ENCODE measurements around the gene USP49. TPM values are rescaled to one million over a fixed set of nuclear protein-coding genes. Genes with fewer than 3 reads are reported as not detected.

USP49 gene
- total and polyA plus RNA-seq, 7 experiments from 2014 or later, result 0.44 to 6.0 (median 2.4) TPM

DNA sequence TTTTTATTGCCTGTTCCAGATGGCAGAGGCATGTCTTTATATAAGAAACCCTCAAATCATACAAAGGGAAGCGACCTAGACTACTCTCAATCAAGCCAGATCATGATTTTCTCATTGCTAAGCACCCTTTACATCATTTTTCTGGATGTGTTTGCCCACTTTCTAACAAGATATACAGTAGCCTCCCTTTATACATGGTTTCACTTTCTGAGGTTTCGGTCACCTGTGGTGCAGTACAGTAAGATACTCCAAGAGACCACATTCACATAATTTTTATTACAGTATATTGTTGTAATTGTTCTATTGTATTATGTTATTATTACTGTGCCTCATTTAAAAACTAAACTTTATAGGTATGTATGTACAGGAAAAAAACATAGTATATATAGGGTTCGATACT is 84.1 kb downstream of the USP49 start:
- H3K9me3 Mint-ChIP-seq, result no peaks in the 10 kb centered on the region
- Histone ChIP-seq H3K36me3 (ENCODE audit: control insufficient read depth in 2 of 3, insufficient read depth in 3 of 3, low read length in 3 of 3) (no peaks in the 10 kb centered on the region), H3K9me3 (ENCODE audit: control insufficient read depth in 2 of 3, low read length in 3 of 3) (no peaks in the 10 kb centered on the region), H3K4me3 (ENCODE audit: low read length) (no peak overlapping the region), H3K27ac (ENCODE audit: low read depth, low read length) (no peak overlapping the region), H3K4me1 (ENCODE audit: control insufficient read depth in 2 of 2, insufficient read depth in 2 of 2, low read length in 2 of 2) (no peaks in the 10 kb centered on the region), H3K27me3 (ENCODE audit: control insufficient read depth in 2 of 2, insufficient read depth in 2 of 2, low read length in 2 of 2) (no peaks in the 10 kb centered on the region)
- CTCF ChIA-PET, result no interaction called here
- no peak overlapping the region for H3K4me3 Mint-ChIP-seq
- intact Hi-C loops (cut with micrococcal nuclease), result no loop called here
- DNase-seq, result no peak
- H3K27me3 Mint-ChIP-seq, result no peaks in the 10 kb centered on the region
- no peak for ATAC-seq
- peaks cover 0 to 4% (median 0%) of the 10 kb centered on the region in 5 donors for H3K36me3 Mint-ChIP-seq
- POLR2A ChIA-PET, result no interaction called here
- peaks cover 0 to 3% (median 0%) of the 10 kb centered on the region in 7 donors for H3K4me1 Mint-ChIP-seq
- no peak overlapping the region for H3K27ac Mint-ChIP-seq

DNA sequence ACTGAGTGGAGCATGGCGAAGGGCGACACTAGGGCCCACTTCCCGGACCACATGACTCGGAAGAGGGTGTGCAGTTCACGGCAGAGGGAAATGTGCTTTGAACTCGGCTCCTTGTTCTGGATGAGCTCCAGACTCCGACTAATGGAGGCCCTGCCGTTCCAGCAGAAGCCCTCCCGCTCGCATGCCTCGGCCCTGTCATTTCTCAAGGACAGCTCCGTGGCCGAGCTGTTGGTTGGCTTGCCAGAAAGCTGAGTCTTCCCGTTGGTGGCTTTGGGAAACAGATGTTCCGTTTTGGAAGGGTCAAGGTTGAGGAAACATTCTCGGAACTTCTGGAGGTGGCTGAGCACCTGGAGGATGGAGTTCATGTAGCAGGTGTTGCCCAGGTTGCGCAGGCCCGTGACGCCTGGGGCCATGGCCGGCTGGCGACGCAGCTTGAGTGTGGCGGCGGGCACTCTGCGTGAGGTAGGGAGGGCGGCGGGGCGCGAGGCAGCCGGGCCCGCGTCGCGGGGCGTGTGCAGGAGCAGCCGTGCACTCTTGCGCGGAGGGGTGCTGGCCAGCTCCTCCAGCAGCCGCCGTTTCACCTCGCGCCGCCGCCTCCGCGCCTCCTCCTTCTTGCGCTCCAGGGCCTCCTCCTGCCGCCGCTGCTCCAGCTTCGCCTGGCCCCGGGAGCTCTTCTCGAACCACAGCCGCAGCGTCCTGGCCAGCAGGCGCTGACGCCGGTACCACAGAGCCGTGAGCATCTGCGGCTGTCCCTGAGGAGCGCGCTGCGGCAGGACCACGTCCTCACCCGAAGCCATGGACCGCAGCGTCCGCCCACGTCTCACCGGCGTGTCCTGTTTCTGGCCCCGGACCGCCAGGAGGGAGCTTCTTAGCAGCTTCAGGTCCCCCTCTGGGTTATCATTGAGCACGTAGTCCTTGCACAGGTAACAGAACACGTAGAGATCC is 89.1 kb downstream of the USP49 start:
- Histone ChIP-seq H3K4me3 (ENCODE audit: low read length) (no peak overlapping the region), H3K27me3 (ENCODE audit: control insufficient read depth in 2 of 2, insufficient read depth in 2 of 2, low read length in 2 of 2) (no peaks in the 10 kb centered on the region), H3K27ac (ENCODE audit: low read depth, low read length) (no peak overlapping the region), H3K36me3 (ENCODE audit: control insufficient read depth in 2 of 3, insufficient read depth in 3 of 3, low read length in 3 of 3) (no peaks in the 10 kb centered on the region), H3K9me3 (ENCODE audit: control insufficient read depth in 2 of 3, low read length in 3 of 3) (no peaks in the 10 kb centered on the region), H3K4me1 (ENCODE audit: control insufficient read depth in 2 of 2, insufficient read depth in 2 of 2, low read length in 2 of 2) (no peaks in the 10 kb centered on the region)
- H3K9me3 Mint-ChIP-seq, result no peaks in the 10 kb centered on the region
- ChIA-PET CTCF (no interaction called here), POLR2A (no interaction called here)
- intact Hi-C loops (cut with micrococcal nuclease), result no loop called here
- H3K4me3 Mint-ChIP-seq, result no peak overlapping the region
- no peak for ATAC-seq
- no peak for DNase-seq
- peaks cover 0 to 4% (median 0%) of the 10 kb centered on the region in 7 donors for H3K4me1 Mint-ChIP-seq
- peaks cover 0 to 4% (median 0%) of the 10 kb centered on the region in 5 donors for H3K36me3 Mint-ChIP-seq
- H3K27ac Mint-ChIP-seq, result no peak overlapping the region
- H3K27me3 Mint-ChIP-seq, result no peaks in the 10 kb centered on the region

DNA sequence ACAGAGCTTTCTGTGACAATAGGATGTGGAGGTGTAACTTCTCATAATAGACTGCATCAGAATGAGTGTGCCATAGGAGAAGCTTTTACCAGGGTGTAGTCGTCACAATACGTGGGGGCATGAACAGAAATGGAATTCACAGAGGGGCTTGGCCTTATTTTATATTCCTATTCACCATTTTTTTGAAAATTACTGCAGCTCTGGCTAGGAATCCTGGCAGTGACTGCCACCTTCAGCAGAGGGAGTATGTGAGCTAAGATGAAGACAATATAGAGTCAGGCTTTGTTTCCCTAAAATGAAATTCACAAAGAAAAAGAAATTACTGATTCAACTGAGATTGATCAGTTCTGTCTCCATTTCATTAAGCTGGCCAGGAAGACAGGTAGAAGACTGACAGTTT is 93.8 kb downstream of the USP49 start:
- H3K4me3 ChIP-seq (ENCODE audit: low read length), result no peak overlapping the region
- ATAC-seq, result no peak
- Mint-ChIP-seq H3K27me3 (no peaks in the 10 kb centered on the region), H3K4me3 (no peak overlapping the region), H3K9me3 (peaks cover 0 to 2% (median 0%) of the 10 kb centered on the region in 11 donors), H3K27ac (no peak overlapping the region), H3K4me1 (peaks cover 0 to 4% (median 0%) of the 10 kb centered on the region in 7 donors), H3K36me3 (peaks cover 0 to 5% (median 0%) of the 10 kb centered on the region in 5 donors)
- H3K27me3 ChIP-seq (ENCODE audit: control insufficient read depth in 2 of 2, insufficient read depth in 2 of 2, low read length in 2 of 2), result no peaks in the 10 kb centered on the region
- no peak overlapping the region for H3K27ac ChIP-seq (ENCODE audit: low read depth, low read length)
- POLR2A ChIA-PET, result interaction anchor here (0.5 to 0.7 kb wide), 2 partner anchors 9 to 416 kb away, joined by 3 read pairs; partner anchors contain the start of gene MRPS10
- H3K9me3 ChIP-seq (ENCODE audit: control insufficient read depth in 2 of 3, low read length in 3 of 3), result no peaks in the 10 kb centered on the region
- CTCF ChIA-PET, result interaction anchor here (0.9 to 1.6 kb wide), 4 partner anchors 14 to 368 kb away, joined by 3 to 4 read pairs (median 3); partner anchors contain the start of gene TOMM6
- peaks cover 0 to 9% (median 0%) of the 10 kb centered on the region in 3 experiments for H3K36me3 ChIP-seq (ENCODE audit: control insufficient read depth in 2 of 3, insufficient read depth in 3 of 3, low read length in 3 of 3)
- no peak for DNase-seq
- H3K4me1 ChIP-seq (ENCODE audit: control insufficient read depth in 2 of 2, insufficient read depth in 2 of 2, low read length in 2 of 2), result no peaks in the 10 kb centered on the region
- intact Hi-C loops (cut with micrococcal nuclease), result loop anchor here (1.0 to 5.0 kb wide), 3 partner anchors 243 to 366 kb away; no protein-coding TSS in a partner anchor

DNA sequence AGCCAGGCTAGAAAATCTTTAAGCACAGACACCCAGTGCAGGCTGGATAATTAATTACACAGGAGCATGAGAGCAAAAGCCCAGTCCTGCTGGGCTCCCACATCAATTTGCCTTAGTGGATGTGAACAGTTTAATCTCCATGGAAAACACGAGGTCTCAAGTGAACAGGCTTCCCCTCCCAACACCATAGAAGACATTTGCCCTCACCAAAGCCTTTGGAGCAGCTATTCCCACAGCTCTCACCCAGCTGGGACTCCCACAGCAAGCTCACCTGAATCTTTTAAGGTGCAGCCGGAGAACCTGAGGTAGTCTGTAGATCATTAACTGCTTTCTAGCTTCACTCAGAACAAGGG is 95.6 kb downstream of the USP49 start:
- H3K36me3 Mint-ChIP-seq, result peaks cover 0 to 10% (median 0%) of the 10 kb centered on the region in 5 donors

GRCh38 chr6:41798901-41799558 is 96.1 kb downstream of the USP49 start:
- ChIA-PET POLR2A (interaction anchor here (2.1 kb wide), 1 partner anchor 12 kb away, joined by 8 read pairs; the partner anchor contains the start of gene TOMM6), CTCF (no interaction called here)
- H3K9me3 ChIP-seq (ENCODE audit: control insufficient read depth in 2 of 3, low read length in 3 of 3), result no peaks in the 10 kb centered on the region
- ATAC-seq (no peak), DNase-seq (no peak)
- no peak overlapping the region for H3K27ac ChIP-seq (ENCODE audit: low read depth, low read length)
- H3K4me3 Mint-ChIP-seq, result no peak overlapping the region
- no peaks in the 10 kb centered on the region for H3K4me1 ChIP-seq (ENCODE audit: control insufficient read depth in 2 of 2, insufficient read depth in 2 of 2, low read length in 2 of 2)
- intact Hi-C loops (cut with micrococcal nuclease), result no loop called here
- peaks cover 0 to 6% (median 0%) of the 10 kb centered on the region in 7 donors for H3K4me1 Mint-ChIP-seq
- H3K9me3 Mint-ChIP-seq, result peaks cover 0 to 2% (median 0%) of the 10 kb centered on the region in 11 donors
- no peak overlapping the region for H3K4me3 ChIP-seq (ENCODE audit: low read length)
- no peak overlapping the region for H3K27ac Mint-ChIP-seq
- no peaks in the 10 kb centered on the region for H3K27me3 ChIP-seq (ENCODE audit: control insufficient read depth in 2 of 2, insufficient read depth in 2 of 2, low read length in 2 of 2)
- no peaks in the 10 kb centered on the region for H3K27me3 Mint-ChIP-seq
- peaks cover 0 to 10% (median 0%) of the 10 kb centered on the region in 5 donors for H3K36me3 Mint-ChIP-seq
- peaks cover 0 to 13% (median 0%) of the 10 kb centered on the region in 3 experiments for H3K36me3 ChIP-seq (ENCODE audit: control insufficient read depth in 2 of 3, insufficient read depth in 3 of 3, low read length in 3 of 3)

More for the DNA sequence above, 95.6 kb downstream of the USP49 start:
- Histone ChIP-seq H3K27me3 (ENCODE audit: control insufficient read depth in 2 of 2, insufficient read depth in 2 of 2, low read length in 2 of 2) (no peaks in the 10 kb centered on the region), H3K4me3 (ENCODE audit: low read length) (no peak overlapping the region), H3K9me3 (ENCODE audit: control insufficient read depth in 2 of 3, low read length in 3 of 3) (no peaks in the 10 kb centered on the region), H3K36me3 (ENCODE audit: control insufficient read depth in 2 of 3, insufficient read depth in 3 of 3, low read length in 3 of 3) (peaks cover 0 to 13% (median 0%) of the 10 kb centered on the region in 3 experiments), H3K27ac (ENCODE audit: low read depth, low read length) (no peak overlapping the region), H3K4me1 (ENCODE audit: control insufficient read depth in 2 of 2, insufficient read depth in 2 of 2, low read length in 2 of 2) (no peaks in the 10 kb centered on the region)
- peaks cover 0 to 2% (median 0%) of the 10 kb centered on the region in 11 donors for H3K9me3 Mint-ChIP-seq
- ChIA-PET CTCF (no interaction called here), POLR2A (interaction anchor here (2.1 kb wide), 1 partner anchor 12 kb away, joined by 8 read pairs; the partner anchor contains the start of gene TOMM6)
- H3K27me3 Mint-ChIP-seq, result no peaks in the 10 kb centered on the region
- intact Hi-C loops (cut with micrococcal nuclease), result no loop called here
- H3K27ac Mint-ChIP-seq, result no peak overlapping the region
- DNase-seq, result no peak
- no peak for ATAC-seq
- peaks cover 0 to 6% (median 0%) of the 10 kb centered on the region in 7 donors for H3K4me1 Mint-ChIP-seq
- H3K4me3 Mint-ChIP-seq, result no peak overlapping the region

- intact Hi-C loops (cut with micrococcal nuclease), result no loop called here
- H3K9me3 ChIP-seq (ENCODE audit: control insufficient read depth in 2 of 3, low read length in 3 of 3), result no peaks in the 10 kb centered on the region
- no peak overlapping the region for H3K27ac ChIP-seq (ENCODE audit: low read depth, low read length)
- POLR2A ChIA-PET, result interaction anchor here (1.2 kb wide), 1 partner anchor 9 kb away, joined by 5 read pairs; the partner anchor contains the start of gene TOMM6
- no peak overlapping the region for H3K4me3 ChIP-seq (ENCODE audit: low read length)
- DNase-seq (no peak), ATAC-seq (no peak)
- Mint-ChIP-seq H3K4me1 (peaks cover 0 to 4% (median 0%) of the 10 kb centered on the region in 7 donors), H3K36me3 (peaks cover 0 to 22% (median 3%) of the 10 kb centered on the region in 5 donors), H3K9me3 (peaks cover 0 to 2% (median 0%) of the 10 kb centered on the region in 11 donors), H3K4me3 (no peak overlapping the region), H3K27me3 (no peaks in the 10 kb centered on the region), H3K27ac (peak overlapping the region in 1 of 9 donors; percentile 43)
- H3K4me1 ChIP-seq (ENCODE audit: control insufficient read depth in 2 of 2, insufficient read depth in 2 of 2, low read length in 2 of 2), result no peaks in the 10 kb centered on the region
- CTCF ChIA-PET, result interaction anchor here (0.6 to 1.3 kb wide), 2 partner anchors 9 to 82 kb away, joined by 3 read pairs; partner anchors contain the start of gene TOMM6
- H3K27me3 ChIP-seq (ENCODE audit: control insufficient read depth in 2 of 2, insufficient read depth in 2 of 2, low read length in 2 of 2), result no peaks in the 10 kb centered on the region
- peaks cover 0 to 29% (median 5%) of the 10 kb centered on the region in 3 experiments for H3K36me3 ChIP-seq (ENCODE audit: control insufficient read depth in 2 of 3, insufficient read depth in 3 of 3, low read length in 3 of 3)
Observed at GRCh38 chr6:41796474-41796873, 98.7 kb downstream of the USP49 start.

All from naive thymus-derived CD4-positive, alpha-beta T cell (primary cell).